IMR-90 (cell line): ENCODE measurements around the gene SLC27A2. TPM values are rescaled to one million over a fixed set of nuclear protein-coding genes. Genes with fewer than 3 reads are reported as not detected.

Experiments
- ATAC-seq: fragments of 200-7000 bp; cut with Tn5 transposase; 2 replicates; pipeline ENCODE4 v1.9.1; 2020; ENCODE audit warnings: low read depth, mild to moderate bottlenecking, moderate library complexity
- BruUV-seq: library from RNA; stranded (reverse); fragments of 400-500 nt; replicated peaks from 2 replicates; lab custom pipeline; 2021; lab: Mats Ljungman, UMichigan
- CTCF ChIA-PET: fragments of 300-600 bp; formaldehyde crosslinking; extraction: SDS; loops from one replicate; lab custom pipeline; 2021; ENCODE audit warnings: antibody characterized with exemption; lab: Yijun Ruan, JAX
- POLR2A ChIA-PET: fragments of 300-600 bp; sonication (Branson Sonifier 250); formaldehyde crosslinking; loops from one replicate; lab custom pipeline; 2022; ENCODE audit warnings: antibody characterized with exemption; ENCODE audit not compliant: unreplicated experiment; lab: Charles Lee
- DNase-seq: peaks from one replicate; pipeline ENCODE4 v3.0.0; 2013
- H2AFZ ChIP-seq: replicated peaks from 2 replicates; pipeline ENCODE3; 2013; ENCODE audit warnings: low read length, mild to moderate bottlenecking; ENCODE audit not compliant: poor library complexity
- H2AK5ac ChIP-seq: 2 replicates; pipeline ENCODE4 v1.6.1; 2013; ENCODE audit warnings: low read depth, low read length, inconsistent platforms
- H2AK9ac ChIP-seq: replicated peaks from 2 replicates; pipeline ENCODE3; 2013; ENCODE audit warnings: mild to moderate bottlenecking, low read depth, low read length, moderate library complexity; ENCODE audit not compliant: poor library complexity
- H2BK120ac ChIP-seq: 2 replicates; pipeline ENCODE4 v1.6.1; 2013; ENCODE audit warnings: low read depth, low read length, inconsistent platforms
- H2BK15ac ChIP-seq: 3 replicates; pipeline ENCODE4 v1.6.1; 2013; ENCODE audit warnings: low read depth, low read length, inconsistent platforms
- H2BK20ac ChIP-seq: 2 replicates; pipeline ENCODE4 v1.6.1; 2013; ENCODE audit warnings: low read depth, mild to moderate bottlenecking, inconsistent platforms, low read length, moderate library complexity
- H2BK5ac ChIP-seq: 2 replicates; pipeline ENCODE4 v1.6.1; 2013; ENCODE audit warnings: mild to moderate bottlenecking, low read depth, low read length, inconsistent platforms; ENCODE audit not compliant: poor library complexity, severe bottlenecking
- H3K14ac ChIP-seq: replicated peaks from 2 replicates; pipeline ENCODE4 v1.6.1; 2013; ENCODE audit warnings: low read depth, low read length, inconsistent platforms
- H3K18ac ChIP-seq: 2 replicates; pipeline ENCODE4 v1.6.1; 2013; ENCODE audit warnings: low read depth, low read length, control low read depth
- H3K23ac ChIP-seq: 2 replicates; pipeline ENCODE4 v1.6.1; 2013; ENCODE audit warnings: low read depth, low read length, inconsistent platforms
- H3K27ac ChIP-seq: 2 replicates; pipeline ENCODE4 v1.5.1; 2013; ENCODE audit warnings: mild to moderate bottlenecking, control low read depth, low read length; ENCODE audit not compliant: insufficient read depth
- H3K27me3 ChIP-seq: 2 replicates; pipeline ENCODE4 v1.6.1; 2013; ENCODE audit warnings: low read length; ENCODE audit not compliant: control insufficient read depth, insufficient read depth
- H3K36me3 ChIP-seq: 2 replicates; pipeline ENCODE4 v1.6.1; 2013; ENCODE audit warnings: low read length, mixed read lengths; ENCODE audit not compliant: control insufficient read depth, insufficient read depth
- H3K4ac ChIP-seq: 2 replicates; pipeline ENCODE4 v1.6.1; 2013; ENCODE audit warnings: low read depth, low read length, inconsistent platforms
- H3K4me1 ChIP-seq: 2 replicates; pipeline ENCODE4 v1.6.1; 2013; ENCODE audit warnings: low read length, mixed read lengths; ENCODE audit not compliant: control insufficient read depth, insufficient read depth
- H3K4me2 ChIP-seq: 2 replicates; pipeline ENCODE4 v1.6.1; 2013; ENCODE audit warnings: low read depth, mild to moderate bottlenecking, control low read depth, low read length, moderate library complexity
- H3K4me3 ChIP-seq: 2 replicates; pipeline ENCODE4 v1.5.1; 2013; ENCODE audit warnings: low read depth, mild to moderate bottlenecking, control low read depth, low read length, moderate library complexity; ENCODE audit not compliant: insufficient read depth
- H3K56ac ChIP-seq: 2 replicates; pipeline ENCODE4 v1.6.1; 2013; ENCODE audit warnings: low read length, inconsistent platforms; ENCODE audit not compliant: insufficient read depth; ENCODE audit errors: extremely low read depth
- H3K79me1 ChIP-seq, 2 experiments: 2 replicates each; pipeline ENCODE4 v1.6.1; 2013; ENCODE audit warnings: low read length in 2 of 2, inconsistent platforms in 1 of 2, low read depth in 1 of 2
- H3K9ac ChIP-seq: 2 replicates; pipeline ENCODE4 v1.6.1; 2013; ENCODE audit warnings: low read depth, low read length, control low read depth
- H3K9me1 ChIP-seq: 2 replicates; pipeline ENCODE4 v1.6.1; 2013; ENCODE audit warnings: low read length, inconsistent platforms; ENCODE audit not compliant: insufficient read depth
- H3K9me3 ChIP-seq: 2 replicates; pipeline ENCODE4 v1.6.1; 2013; ENCODE audit warnings: low read length; ENCODE audit not compliant: control insufficient read depth, insufficient read depth
- H4K20me1 ChIP-seq: 2 replicates; pipeline ENCODE4 v1.6.1; 2013; ENCODE audit warnings: low read length, inconsistent platforms; ENCODE audit not compliant: insufficient read depth
- H4K5ac ChIP-seq: 2 replicates; pipeline ENCODE4 v1.6.1; 2013; ENCODE audit warnings: mild to moderate bottlenecking, low read depth, low read length, control low read depth
- H4K8ac ChIP-seq, 2 experiments: 2 replicates each; pipeline ENCODE4 v1.6.1; 2013; ENCODE audit warnings: low read depth in 2 of 2, low read length in 2 of 2, control low read depth in 1 of 2, inconsistent platforms in 1 of 2
- H4K91ac ChIP-seq: 2 replicates; pipeline ENCODE4 v1.6.1; 2013; ENCODE audit warnings: low read depth, low read length, inconsistent platforms; ENCODE audit not compliant: insufficient read depth
- BHLHE40 ChIP-seq: fragments of 150-350 bp; IDR thresholded peaks from 2 replicates; pipeline ENCODE4 v1.6.1; 2016; ENCODE audit warnings: mild to moderate bottlenecking, low read depth, low read length
- CEBPB ChIP-seq: IDR thresholded peaks from 2 replicates; pipeline ENCODE4 v1.6.1; 2012; ENCODE audit warnings: low read depth, low read length, improper control_type of control experiment
- CHD1 ChIP-seq: IDR thresholded peaks from 2 replicates; pipeline ENCODE4 v1.6.1; 2012; ENCODE audit warnings: low read depth, low read length, improper control_type of control experiment
- FOS ChIP-seq: fragments of 150-350 bp; IDR thresholded peaks from 2 replicates; pipeline ENCODE4 v1.6.1; 2016; ENCODE audit warnings: low read depth, low read length
- MAFK ChIP-seq: IDR thresholded peaks from 2 replicates; pipeline ENCODE4 v1.6.1; 2012; ENCODE audit warnings: low read depth, low read length, improper control_type of control experiment
- MAZ ChIP-seq: IDR thresholded peaks from 2 replicates; pipeline ENCODE4 v1.6.1; 2012; ENCODE audit warnings: low read depth, mild to moderate bottlenecking, low read length, improper control_type of control experiment, moderate library complexity, borderline replicate concordance
- MXI1 ChIP-seq: IDR thresholded peaks from 2 replicates; pipeline ENCODE4 v1.6.1; 2012; ENCODE audit warnings: low read depth, mild to moderate bottlenecking, low read length, moderate library complexity, borderline replicate concordance
- NFE2L2 ChIP-seq: fragments of 150-350 bp; IDR thresholded peaks from 2 replicates; pipeline ENCODE4 v1.6.1; 2016; ENCODE audit warnings: low read depth, mild to moderate bottlenecking, low read length
- POLR2A ChIP-seq: IDR thresholded peaks from 2 replicates; pipeline ENCODE4 v1.6.1; 2012; ENCODE audit warnings: mild to moderate bottlenecking, low read depth, low read length
- RAD21 ChIP-seq: IDR thresholded peaks from 2 replicates; pipeline ENCODE4 v1.6.1; 2012; ENCODE audit warnings: low read length, improper control_type of control experiment
- RCOR1 ChIP-seq: IDR thresholded peaks from 2 replicates; pipeline ENCODE4 v1.6.1; 2012; ENCODE audit warnings: mild to moderate bottlenecking, low read length, improper control_type of control experiment; ENCODE audit not compliant: insufficient replicate concordance
- RFX5 ChIP-seq: IDR thresholded peaks from 2 replicates; pipeline ENCODE4 v1.8.0; 2012; ENCODE audit warnings: low read depth, mild to moderate bottlenecking, low read length, moderate library complexity
- SMC3 ChIP-seq: fragments of 150-350 bp; IDR thresholded peaks from 2 replicates; pipeline ENCODE4 v1.6.1; 2016; ENCODE audit warnings: low read depth, mild to moderate bottlenecking, antibody characterized with exemption, low read length, moderate library complexity
- WGBS, 2 experiments: methylation state at CpG; one replicate each; pipeline versions ENCODE4 v1.1.5 to v1.1.7; 2013; ENCODE audit warnings: missing lambda C conversion rate in 2 of 2; ENCODE audit not compliant: insufficient read length in 1 of 2; ENCODE audit errors: extremely low coverage in 2 of 2; 5-methylcytosine and 5-hydroxymethylcytosine counted together
- dilution Hi-C: fragments of 300-500 bp; cut with HindIII; formaldehyde crosslinking; loops from one replicate; pipeline ENCODE4 v1.14.3; 2018; ENCODE audit warnings: low sequenced_read_pairs; ENCODE audit not compliant: unreplicated experiment
- in situ Hi-C: fragments of 300-500 bp; cut with MboI; formaldehyde crosslinking; loops from 3 replicates; pipeline ENCODE4 v1.14.3; 2019; ENCODE audit warnings: low sequenced_read_pairs, inconsistent platforms, mixed read lengths
- intact Hi-C: fragments of 100-400 bp; cut with micrococcal nuclease; formaldehyde crosslinking; loops from 2 replicates; pipeline ENCODE4 v1.10.0; 2022
- polyA plus RNA-seq, 3 experiments: library from polyadenylated mRNA; depleted of rRNA; stranded (reverse); fragments of >200 nt; gene quantifications; 2 replicates each; pipeline ENCODE4 v1.2.3, GENCODE V29; 2012; ENCODE audit warnings: low replicate concordance in 1 of 3
- total RNA-seq: library from RNA; depleted of rRNA; stranded (reverse); fragments of >200 nt; gene quantifications from 2 replicates; pipeline ENCODE4 v1.2.3, GENCODE V29; 2012
- TF ChIP-seq, protein P1 (sequence below): fragments of 150-350 bp; IDR thresholded peaks from 2 replicates; pipeline ENCODE4 v1.6.1; 2017; ENCODE audit warnings: mild to moderate bottlenecking, antibody characterized with exemption, low read length, low read depth
- TF ChIP-seq, protein P2 (sequence below): conservative IDR thresholded peaks from 2 replicates; pipeline ENCODE4 v1.5.1; 2012; ENCODE audit warnings: mild to moderate bottlenecking, low read depth, low read length, improper control_type of control experiment
- TF ChIP-seq, protein P3 (sequence below): fragments of 150-350 bp; IDR thresholded peaks from 2 replicates; pipeline ENCODE4 v1.6.1; 2016; ENCODE audit warnings: low read depth, mild to moderate bottlenecking, low read length, moderate library complexity, borderline replicate concordance

Gene SLC27A2
- total and polyA plus RNA-seq, 2 of the 4 experiments (the other 2 are of a cell fraction): under 0.01 TPM; not detected in 1

DNA sequence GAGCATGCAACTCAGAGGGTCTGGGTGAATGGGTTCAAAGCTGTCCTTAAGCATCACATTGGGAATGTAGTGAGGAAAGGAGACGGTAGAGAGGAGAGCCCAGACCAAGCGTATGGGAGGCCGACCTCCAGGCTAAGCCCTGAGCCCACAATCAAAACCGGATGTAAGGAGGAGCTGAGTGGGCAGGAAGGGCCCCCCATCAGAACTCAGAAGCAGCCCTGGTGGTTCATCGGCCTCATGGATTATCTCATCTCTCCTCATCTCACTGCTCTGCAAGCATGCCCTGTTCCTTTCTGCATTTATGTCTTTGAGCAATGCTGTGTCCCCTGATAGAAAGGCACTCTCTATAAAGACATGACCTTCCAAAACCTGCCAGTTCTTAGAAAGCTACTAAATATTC, 77.3 kb downstream of the SLC27A2 start:
- Histone ChIP-seq H4K20me1 (no peaks in the 10 kb centered on the region), H3K9ac (no peak overlapping the region), H4K8ac (no peak overlapping the region), H3K27me3 (peaks cover 2% of the 10 kb centered on the region; the same call in 1 of the 2 replicates), H2AK5ac (no peak overlapping the region), H4K91ac (no peak overlapping the region), H4K5ac (no peak overlapping the region), H3K4me1 (peaks cover 10% of the 10 kb centered on the region), H3K27ac (no peak overlapping the region), H2BK5ac (no peak overlapping the region), H2BK15ac (no peak overlapping the region), H3K9me3 (no peaks in the 10 kb centered on the region), H3K9me1 (peaks cover 7% of the 10 kb centered on the region), H3K14ac (no peak overlapping the region), H3K36me3 (no peaks in the 10 kb centered on the region), H2AK9ac (no peak overlapping the region), H3K18ac (no peak overlapping the region), H3K56ac (no peak overlapping the region), H2AFZ (no peak overlapping the region), H2BK120ac (no peak overlapping the region), H3K23ac (no peak overlapping the region), H3K4ac (no peak overlapping the region), H2BK20ac (no peak overlapping the region), H3K4me3 (no peak overlapping the region), H3K79me1 (no peaks in the 10 kb centered on the region), H3K4me2 (no peak overlapping the region)
- ATAC-seq (no peak), DNase-seq (no peak)
- no TSS peak for BruUV-seq
- dilution Hi-C loops (no loop called here), in situ Hi-C loops (no loop called here), intact Hi-C loops (no loop called here)
- ChIA-PET CTCF (interaction anchor here (0.6 to 0.7 kb wide), 2 partner anchors 36 to 89 kb away, joined by 4 to 6 read pairs; no protein-coding TSS in a partner anchor), POLR2A (no interaction called here)
- TF ChIP-seq, protein P1, sequence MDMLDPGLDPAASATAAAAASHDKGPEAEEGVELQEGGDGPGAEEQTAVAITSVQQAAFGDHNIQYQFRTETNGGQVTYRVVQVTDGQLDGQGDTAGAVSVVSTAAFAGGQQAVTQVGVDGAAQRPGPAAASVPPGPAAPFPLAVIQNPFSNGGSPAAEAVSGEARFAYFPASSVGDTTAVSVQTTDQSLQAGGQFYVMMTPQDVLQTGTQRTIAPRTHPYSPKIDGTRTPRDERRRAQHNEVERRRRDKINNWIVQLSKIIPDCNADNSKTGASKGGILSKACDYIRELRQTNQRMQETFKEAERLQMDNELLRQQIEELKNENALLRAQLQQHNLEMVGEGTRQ: no peak
- TF ChIP-seq SMC3 (no peak), RAD21 (no peak), MAFK (no peak), CHD1 (no peak), RFX5 (no peak), CEBPB (no peak), NFE2L2 (no peak), MAZ (no peak), MXI1 (no peak), BHLHE40 (no peak), RCOR1 (no peak), POLR2A (no peak), FOS (no peak)
- TF ChIP-seq, protein P2, sequence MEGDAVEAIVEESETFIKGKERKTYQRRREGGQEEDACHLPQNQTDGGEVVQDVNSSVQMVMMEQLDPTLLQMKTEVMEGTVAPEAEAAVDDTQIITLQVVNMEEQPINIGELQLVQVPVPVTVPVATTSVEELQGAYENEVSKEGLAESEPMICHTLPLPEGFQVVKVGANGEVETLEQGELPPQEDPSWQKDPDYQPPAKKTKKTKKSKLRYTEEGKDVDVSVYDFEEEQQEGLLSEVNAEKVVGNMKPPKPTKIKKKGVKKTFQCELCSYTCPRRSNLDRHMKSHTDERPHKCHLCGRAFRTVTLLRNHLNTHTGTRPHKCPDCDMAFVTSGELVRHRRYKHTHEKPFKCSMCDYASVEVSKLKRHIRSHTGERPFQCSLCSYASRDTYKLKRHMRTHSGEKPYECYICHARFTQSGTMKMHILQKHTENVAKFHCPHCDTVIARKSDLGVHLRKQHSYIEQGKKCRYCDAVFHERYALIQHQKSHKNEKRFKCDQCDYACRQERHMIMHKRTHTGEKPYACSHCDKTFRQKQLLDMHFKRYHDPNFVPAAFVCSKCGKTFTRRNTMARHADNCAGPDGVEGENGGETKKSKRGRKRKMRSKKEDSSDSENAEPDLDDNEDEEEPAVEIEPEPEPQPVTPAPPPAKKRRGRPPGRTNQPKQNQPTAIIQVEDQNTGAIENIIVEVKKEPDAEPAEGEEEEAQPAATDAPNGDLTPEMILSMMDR: no peak
- TF ChIP-seq, protein P3, sequence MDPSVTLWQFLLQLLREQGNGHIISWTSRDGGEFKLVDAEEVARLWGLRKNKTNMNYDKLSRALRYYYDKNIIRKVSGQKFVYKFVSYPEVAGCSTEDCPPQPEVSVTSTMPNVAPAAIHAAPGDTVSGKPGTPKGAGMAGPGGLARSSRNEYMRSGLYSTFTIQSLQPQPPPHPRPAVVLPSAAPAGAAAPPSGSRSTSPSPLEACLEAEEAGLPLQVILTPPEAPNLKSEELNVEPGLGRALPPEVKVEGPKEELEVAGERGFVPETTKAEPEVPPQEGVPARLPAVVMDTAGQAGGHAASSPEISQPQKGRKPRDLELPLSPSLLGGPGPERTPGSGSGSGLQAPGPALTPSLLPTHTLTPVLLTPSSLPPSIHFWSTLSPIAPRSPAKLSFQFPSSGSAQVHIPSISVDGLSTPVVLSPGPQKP: no peak
- no CpG with 5 or more reads among the region's 5 CpGs for WGBS, 2 experiments
